IMR-90 (cell line): ENCODE data around the gene DNM3.

Experiments used
- MAFK ChIP-seq: IDR thresholded peaks from 2 replicates; pipeline ENCODE4 v1.6.1; 2012; ENCODE audit warnings: low read depth, low read length, improper control_type of control experiment
- POLR2A ChIP-seq: IDR thresholded peaks from 2 replicates; pipeline ENCODE4 v1.6.1; 2012; ENCODE audit warnings: mild to moderate bottlenecking, low read depth, low read length
- RCOR1 ChIP-seq: IDR thresholded peaks from 2 replicates; pipeline ENCODE4 v1.6.1; 2012; ENCODE audit warnings: mild to moderate bottlenecking, low read length, improper control_type of control experiment; ENCODE audit not compliant: insufficient replicate concordance
- TF ChIP-seq, protein P1 (sequence below): conservative IDR thresholded peaks from 2 replicates; pipeline ENCODE4 v1.5.1; 2012; ENCODE audit warnings: mild to moderate bottlenecking, low read depth, low read length, improper control_type of control experiment

DNA sequence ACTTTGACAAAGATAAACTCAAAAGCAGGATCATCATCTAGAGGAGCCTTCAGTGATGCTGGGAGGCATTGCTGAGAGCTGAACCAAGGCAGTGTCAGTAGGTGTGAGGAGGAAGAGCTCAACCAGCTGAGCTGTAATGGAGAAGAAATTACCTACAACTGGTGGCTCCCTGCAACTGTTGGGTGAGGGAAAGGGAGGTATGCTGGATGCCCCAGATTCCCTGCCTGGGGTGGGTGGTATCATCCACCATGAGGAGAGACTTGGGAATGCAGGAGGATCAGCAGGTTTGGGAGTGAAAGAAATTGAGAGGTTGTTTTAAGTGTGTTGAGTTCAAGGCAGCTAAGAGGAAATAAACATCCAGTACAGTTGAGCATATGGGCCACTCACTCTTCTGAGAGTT is 199.8 kb downstream of the DNM3 start:
- TF ChIP-seq, protein P1, sequence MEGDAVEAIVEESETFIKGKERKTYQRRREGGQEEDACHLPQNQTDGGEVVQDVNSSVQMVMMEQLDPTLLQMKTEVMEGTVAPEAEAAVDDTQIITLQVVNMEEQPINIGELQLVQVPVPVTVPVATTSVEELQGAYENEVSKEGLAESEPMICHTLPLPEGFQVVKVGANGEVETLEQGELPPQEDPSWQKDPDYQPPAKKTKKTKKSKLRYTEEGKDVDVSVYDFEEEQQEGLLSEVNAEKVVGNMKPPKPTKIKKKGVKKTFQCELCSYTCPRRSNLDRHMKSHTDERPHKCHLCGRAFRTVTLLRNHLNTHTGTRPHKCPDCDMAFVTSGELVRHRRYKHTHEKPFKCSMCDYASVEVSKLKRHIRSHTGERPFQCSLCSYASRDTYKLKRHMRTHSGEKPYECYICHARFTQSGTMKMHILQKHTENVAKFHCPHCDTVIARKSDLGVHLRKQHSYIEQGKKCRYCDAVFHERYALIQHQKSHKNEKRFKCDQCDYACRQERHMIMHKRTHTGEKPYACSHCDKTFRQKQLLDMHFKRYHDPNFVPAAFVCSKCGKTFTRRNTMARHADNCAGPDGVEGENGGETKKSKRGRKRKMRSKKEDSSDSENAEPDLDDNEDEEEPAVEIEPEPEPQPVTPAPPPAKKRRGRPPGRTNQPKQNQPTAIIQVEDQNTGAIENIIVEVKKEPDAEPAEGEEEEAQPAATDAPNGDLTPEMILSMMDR = no peak
- no peak for TF ChIP-seq MAFK
- no peak for TF ChIP-seq POLR2A
- TF ChIP-seq RCOR1 = no peak
